Hepatocyte (in vitro differentiated cells): ENCODE measurements around the gene TRNP1.

Experiments used
- CTCF ChIP-seq: fragments of 200-600 bp; sonication (generic); IDR thresholded peaks from 2 replicates; pipeline ENCODE4 v1.5.1; 2016; ENCODE audit warnings: antibody characterized with exemption, mild to moderate bottlenecking; ENCODE audit not compliant: poor library complexity
- EZH2 ChIP-seq: fragments of 200-600 bp; sonication (generic); IDR thresholded peaks from 2 replicates; pipeline ENCODE4 v1.6.1; 2016; ENCODE audit warnings: antibody characterized with exemption, mild to moderate bottlenecking, borderline replicate concordance
- EZH2phosphoT487 ChIP-seq: fragments of 200-600 bp; sonication (generic); IDR thresholded peaks from one replicate; pipeline ENCODE4 v1.6.1; 2018; ENCODE audit warnings: antibody characterized with exemption, mild to moderate bottlenecking, low read depth, moderate library complexity; ENCODE audit not compliant: unreplicated experiment, severe bottlenecking

GRCh38 chr1:27006683-27007082 lies 13.2 kb downstream of the TRNP1 start:
- TF ChIP-seq CTCF (no peak), EZH2 (no peak), EZH2phosphoT487 (no peak)
